HG03060 (cell line): ENCODE results near the gene ALG13.
"Not testable (repeated sequence)": the region's sequence is repeated elsewhere in the genome, so short reads cannot be mapped to it uniquely, and the experiment has no call there.

Experiments
- ATAC-seq: cut with Tn5 transposase; IDR thresholded peaks from one replicate; pipeline ENCODE4 v1.9.1; 2021; ENCODE audit warnings: low read depth, moderate number of reproducible peaks; ENCODE audit not compliant: unreplicated experiment

Gene ALG13

GRCh38 chrX:111680988-111681779, at the start of gene ALG13:
Gene ALG13 (plus strand): TSS chrX:111681170. CDS start chrX:111681219, 49 bp downstream.
- ATAC-seq: peak; percentile 94

GRCh38 chrX:111634823-111635729, 45.9 kb upstream of the ALG13 start:
- ATAC-seq: no peak

DNA sequence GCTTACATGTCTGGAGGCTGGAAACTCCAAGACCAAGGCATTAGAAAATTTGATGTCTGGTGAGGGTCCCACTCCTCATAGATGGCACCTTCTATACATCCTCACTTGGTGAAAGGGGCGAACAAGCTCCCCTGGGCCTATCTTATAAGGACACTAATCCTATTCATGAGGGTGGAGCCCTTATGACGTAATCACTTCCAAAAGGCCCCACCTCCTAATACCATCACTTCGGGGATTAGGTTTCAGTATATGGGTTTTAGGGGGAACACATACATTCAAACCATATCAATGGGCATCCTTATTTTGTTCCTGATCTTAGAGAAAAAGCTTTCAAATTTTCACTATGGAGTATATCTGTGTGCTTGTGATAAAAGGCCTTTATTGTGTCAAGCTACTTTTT, 39.0 kb upstream of the ALG13 start:
- ATAC-seq: no peak

- not testable (repeated sequence) for ATAC-seq
Measured at GRCh38 chrX:111645165-111645564, 35.8 kb upstream of the ALG13 start.

- no peak for ATAC-seq
Measured at GRCh38 chrX:111645607-111646006, 35.4 kb upstream of the ALG13 start.

GRCh38 chrX:111646515-111646914, 34.5 kb upstream of the ALG13 start:
- ATAC-seq: no peak

- no peak for ATAC-seq
Measured at GRCh38 chrX:111648802-111649201, 32.2 kb upstream of the ALG13 start.

- no peak for ATAC-seq
Measured at GRCh38 chrX:111649638-111650037, 31.3 kb upstream of the ALG13 start.

GRCh38 chrX:111650845-111651244, 30.1 kb upstream of the ALG13 start:
- no peak for ATAC-seq

DNA sequence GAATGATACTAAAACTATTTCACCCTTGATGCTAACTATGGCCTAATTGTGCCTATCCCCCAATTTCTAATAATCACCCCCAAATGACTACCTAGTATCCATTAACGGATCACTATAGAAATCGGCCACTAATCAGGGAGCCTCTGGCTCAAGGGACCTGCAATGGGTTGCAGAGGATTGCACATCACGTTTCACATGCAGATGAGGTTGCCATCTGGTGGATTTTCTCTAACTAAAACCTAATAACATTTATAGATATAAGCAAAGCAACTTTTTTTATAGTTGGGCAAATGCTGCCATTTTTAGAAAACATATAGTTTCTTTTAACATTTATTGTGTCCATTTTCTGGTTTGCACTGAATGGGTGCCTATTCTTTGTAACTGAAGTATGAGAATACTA, 28.3 kb upstream of the ALG13 start:
- ATAC-seq: no peak

DNA sequence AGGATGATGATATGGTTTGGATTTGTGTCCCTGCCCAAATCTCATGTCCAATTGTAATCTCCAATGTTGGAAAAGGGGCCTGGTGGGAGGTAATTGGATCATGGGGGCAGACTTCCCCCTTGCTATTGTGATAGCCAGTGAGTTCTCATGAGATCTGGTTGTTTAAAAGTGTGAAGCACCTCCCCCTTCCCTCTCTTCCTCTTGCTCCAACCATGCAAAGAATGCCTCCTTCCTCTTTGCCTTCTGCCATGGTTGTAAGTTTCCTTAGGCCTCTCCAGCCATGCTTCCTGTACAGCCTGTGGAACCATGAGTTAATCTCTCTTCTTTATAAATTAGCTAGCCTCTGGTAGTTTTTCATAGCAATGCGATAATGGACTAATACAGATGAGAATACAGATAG, 19.7 kb upstream of the ALG13 start:
- ATAC-seq: no peak

GRCh38 chrX:111662292-111662691, 18.7 kb upstream of the ALG13 start:
- no peak for ATAC-seq

DNA sequence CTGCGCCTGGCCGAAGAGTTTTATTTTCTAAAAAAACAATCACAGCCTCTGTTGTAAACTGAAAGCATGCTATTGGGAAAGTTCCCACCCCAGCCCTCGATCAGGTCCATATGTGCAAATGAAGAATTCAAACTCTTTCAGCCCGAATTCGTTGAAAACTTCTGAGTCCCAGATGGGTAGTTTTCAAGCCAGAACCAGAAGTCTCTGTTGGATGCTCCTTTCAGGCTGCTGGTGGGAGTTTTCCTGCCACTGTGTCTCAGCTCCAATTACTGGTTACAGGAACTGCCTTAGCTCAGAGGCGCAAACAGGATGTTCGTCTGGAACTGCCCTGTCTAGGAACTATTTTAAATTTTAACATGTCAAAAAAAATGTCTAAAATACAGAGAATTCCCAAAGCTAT, 9.3 kb upstream of the ALG13 start:
- ATAC-seq: no peak

DNA sequence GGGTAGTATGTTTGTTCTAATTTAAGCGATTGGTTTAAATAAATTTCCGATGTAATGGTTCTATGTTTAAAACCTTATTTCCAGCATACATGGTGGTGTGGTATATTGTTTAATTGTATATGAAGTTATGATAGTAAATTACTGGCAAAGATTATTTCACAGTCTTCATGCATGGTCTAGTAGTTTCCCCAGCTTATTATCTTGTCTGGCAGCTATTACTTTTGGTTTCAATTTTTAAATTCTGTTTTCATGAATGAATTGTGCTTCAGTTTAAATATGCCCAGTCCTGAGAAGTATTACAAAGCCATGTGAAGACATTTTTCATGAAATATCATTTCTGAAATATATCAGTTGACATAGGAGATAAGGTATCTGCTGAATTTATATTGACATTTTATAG, 6.3 kb downstream of the ALG13 start:
- ATAC-seq: no peak

DNA sequence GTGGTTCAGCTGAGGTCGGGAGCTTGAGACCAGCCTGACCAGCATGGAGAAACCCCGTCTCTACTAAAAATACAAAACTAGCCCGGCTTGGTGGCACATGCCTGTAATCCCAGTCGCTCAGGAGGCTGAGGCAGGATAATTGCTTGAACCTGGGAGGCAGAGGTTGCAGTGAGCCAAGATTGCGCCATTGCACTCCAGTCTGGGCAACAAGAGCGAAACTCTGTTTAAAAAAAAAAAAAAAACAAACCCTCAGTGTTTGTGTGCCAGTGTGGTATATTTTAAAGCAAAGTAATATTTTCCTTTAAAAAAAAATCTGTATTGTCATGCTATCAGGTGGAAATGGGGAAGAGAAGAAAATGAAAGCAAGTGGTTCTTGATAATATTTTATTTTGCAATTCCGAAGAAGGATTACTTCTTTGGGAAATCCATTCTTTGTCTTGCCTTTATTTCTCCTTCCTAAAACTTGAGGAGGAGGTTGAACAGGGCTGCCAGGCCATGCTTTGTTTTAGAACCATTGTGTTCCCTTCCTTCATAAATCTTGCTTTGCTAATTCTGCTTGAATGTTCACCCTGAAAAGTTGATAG, 14.4 kb downstream of the ALG13 start:
- no peak for ATAC-seq

DNA sequence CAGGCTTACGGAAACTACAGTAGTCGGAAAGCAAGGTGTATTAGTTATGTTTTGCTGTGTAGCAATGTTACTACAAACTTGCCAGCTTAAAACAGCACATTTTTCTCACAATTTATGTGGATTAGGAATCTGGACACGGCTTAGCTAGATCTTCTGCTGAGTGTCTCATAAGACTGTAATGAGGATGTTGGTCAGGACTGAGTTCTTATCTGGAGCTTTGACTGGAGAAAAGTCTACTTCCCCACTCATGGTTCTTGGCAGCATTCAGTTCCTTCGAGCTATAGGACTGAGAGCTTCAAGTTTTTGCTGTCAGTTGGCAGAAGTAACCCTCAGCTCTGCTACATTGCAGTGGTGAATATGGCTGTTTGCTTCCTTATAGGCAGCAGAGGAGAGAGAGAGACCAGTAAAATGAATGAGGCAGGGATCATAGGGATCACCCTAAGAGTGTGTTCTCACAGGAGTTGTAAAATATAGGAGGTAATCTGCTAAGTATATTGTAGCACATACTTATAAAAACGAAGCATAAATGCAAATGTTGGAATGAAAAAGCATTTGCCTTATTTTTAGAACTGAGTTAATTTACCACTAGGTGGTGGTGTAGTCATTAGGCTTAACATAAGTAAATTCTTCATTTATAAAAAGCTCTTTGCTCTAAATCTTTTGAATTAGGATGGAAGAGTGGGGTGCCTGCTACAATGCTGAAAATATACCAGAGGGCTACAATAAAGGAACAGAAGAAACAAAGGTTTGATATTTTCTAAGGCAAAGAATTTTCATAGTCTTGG, 38.6 kb downstream of the ALG13 start:
- no peak for ATAC-seq

DNA sequence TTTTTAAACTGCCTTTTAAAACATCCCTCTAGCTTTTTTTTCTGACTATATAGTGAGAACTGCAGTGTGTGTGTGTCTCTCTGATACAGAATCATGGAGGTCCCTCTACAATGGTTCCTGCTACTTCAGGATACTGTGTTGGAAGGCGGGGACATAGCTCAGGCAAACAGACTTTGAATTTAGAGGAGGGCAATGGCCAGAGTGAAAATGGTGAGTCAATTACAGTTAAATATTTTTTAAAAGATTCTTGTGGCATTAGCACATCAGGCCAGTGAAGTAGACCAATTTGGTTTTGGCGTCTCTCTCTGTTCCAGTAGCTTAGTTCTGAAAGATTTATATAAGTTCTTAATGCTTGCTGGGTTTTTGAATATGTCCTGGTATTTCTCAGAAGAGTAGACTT, 47.1 kb downstream of the ALG13 start:
- no peak for ATAC-seq

DNA sequence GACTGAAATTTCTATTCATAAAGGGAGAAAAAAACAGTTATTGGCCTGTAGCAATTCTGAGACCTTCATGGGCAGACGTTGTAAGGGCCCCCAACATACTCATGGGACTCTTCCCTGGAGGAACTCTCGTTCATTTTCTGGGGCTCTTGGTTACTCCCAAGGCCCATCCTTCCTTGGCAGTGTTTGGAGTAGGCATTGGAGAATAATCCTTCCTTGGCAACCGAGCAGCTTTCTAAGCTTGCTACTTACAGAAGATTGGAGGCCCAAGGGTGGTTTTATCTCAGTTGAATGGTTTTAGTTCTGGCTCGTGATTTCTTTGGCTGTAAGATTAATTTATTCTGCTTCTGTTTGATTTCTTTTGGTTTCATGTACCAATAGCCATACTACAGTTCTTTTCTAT, 50.4 kb downstream of the ALG13 start:
- no peak for ATAC-seq

DNA sequence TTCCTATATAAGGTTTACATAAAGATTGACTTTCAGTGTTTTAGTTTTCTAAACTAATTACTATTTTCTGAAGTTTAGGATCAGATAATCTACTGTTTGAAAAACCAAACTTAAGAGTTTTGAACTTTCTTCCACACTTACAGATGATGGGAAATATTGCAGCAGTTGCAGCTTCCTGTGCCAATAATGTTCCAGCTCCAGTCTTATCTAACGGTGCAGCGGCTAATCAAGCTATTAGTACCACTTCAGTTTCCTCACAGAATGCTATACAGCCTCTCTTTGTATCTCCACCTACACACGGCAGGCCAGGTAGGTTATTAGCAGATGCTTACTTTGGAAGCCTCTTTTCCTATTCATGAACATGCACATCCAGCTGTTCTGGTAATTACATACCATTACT, 55.6 kb downstream of the ALG13 start:
- no peak for ATAC-seq

DNA sequence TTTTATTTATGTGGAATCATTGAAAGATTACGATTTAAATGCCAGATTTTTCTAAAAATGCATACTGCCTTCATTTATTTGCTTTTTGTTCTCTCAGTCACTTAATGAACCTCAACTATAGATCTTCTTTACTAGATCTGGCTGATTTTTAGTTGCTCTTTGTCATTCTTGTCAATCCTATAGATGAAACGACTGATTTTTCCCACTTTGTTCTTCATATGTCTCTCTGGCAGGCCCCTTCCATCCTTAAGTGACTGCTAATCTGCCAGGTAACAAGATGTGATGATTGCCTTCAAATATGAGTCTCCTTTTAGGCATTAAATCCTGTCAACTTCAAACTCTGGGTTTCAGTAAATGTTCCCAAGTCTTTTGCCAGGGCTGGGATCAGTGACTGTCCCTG, 61.0 kb downstream of the ALG13 start:
- no peak for ATAC-seq

- no peak for ATAC-seq
Measured at GRCh38 chrX:111743316-111743715, 62.3 kb downstream of the ALG13 start.
